ENCODE measurements around the gene ACSBG1. TPM values are rescaled to one million over a fixed set of nuclear protein-coding genes. Genes with fewer than 3 reads are reported as not detected.

Gene ACSBG1
- total RNA-seq, 1 donor from 2014 or later = 1.8 TPM

DNA sequence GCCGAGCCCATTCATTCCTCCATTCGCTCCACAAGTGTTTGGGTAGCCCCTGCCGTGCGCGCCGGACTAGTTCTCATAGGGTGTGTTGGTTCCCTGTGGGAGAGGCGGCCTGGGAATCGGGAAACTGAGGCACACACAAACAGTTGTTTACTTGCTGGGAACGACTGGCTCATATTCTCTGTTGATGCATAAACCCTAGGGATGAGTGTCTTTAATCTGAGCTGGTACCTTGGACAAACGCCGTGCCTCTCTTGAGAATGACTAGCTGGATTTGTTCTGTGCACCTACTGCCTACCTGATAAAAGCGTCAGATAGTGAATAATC, 30.7 kb upstream of the ACSBG1 start:
- DNase-seq (no peak), ATAC-seq (no peak)
- peak overlapping the region; percentile 68 for H3K27ac ChIP-seq
- H3K27me3 ChIP-seq (ENCODE audit: low read depth) = no peaks in the 10 kb centered on the region
- intact Hi-C loops (cut with DNase I) = no loop called here
- TF ChIP-seq, protein P1, sequence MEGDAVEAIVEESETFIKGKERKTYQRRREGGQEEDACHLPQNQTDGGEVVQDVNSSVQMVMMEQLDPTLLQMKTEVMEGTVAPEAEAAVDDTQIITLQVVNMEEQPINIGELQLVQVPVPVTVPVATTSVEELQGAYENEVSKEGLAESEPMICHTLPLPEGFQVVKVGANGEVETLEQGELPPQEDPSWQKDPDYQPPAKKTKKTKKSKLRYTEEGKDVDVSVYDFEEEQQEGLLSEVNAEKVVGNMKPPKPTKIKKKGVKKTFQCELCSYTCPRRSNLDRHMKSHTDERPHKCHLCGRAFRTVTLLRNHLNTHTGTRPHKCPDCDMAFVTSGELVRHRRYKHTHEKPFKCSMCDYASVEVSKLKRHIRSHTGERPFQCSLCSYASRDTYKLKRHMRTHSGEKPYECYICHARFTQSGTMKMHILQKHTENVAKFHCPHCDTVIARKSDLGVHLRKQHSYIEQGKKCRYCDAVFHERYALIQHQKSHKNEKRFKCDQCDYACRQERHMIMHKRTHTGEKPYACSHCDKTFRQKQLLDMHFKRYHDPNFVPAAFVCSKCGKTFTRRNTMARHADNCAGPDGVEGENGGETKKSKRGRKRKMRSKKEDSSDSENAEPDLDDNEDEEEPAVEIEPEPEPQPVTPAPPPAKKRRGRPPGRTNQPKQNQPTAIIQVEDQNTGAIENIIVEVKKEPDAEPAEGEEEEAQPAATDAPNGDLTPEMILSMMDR (IDR thresholded peaks at IDR 0.05) = no peak
- no peaks in the 10 kb centered on the region for H3K36me3 ChIP-seq
- peak overlapping the region; percentile 74 for H3K4me3 ChIP-seq
- no peaks in the 10 kb centered on the region for H3K9me3 ChIP-seq
- peaks cover 18% of the 10 kb centered on the region for H3K4me1 ChIP-seq

DNA sequence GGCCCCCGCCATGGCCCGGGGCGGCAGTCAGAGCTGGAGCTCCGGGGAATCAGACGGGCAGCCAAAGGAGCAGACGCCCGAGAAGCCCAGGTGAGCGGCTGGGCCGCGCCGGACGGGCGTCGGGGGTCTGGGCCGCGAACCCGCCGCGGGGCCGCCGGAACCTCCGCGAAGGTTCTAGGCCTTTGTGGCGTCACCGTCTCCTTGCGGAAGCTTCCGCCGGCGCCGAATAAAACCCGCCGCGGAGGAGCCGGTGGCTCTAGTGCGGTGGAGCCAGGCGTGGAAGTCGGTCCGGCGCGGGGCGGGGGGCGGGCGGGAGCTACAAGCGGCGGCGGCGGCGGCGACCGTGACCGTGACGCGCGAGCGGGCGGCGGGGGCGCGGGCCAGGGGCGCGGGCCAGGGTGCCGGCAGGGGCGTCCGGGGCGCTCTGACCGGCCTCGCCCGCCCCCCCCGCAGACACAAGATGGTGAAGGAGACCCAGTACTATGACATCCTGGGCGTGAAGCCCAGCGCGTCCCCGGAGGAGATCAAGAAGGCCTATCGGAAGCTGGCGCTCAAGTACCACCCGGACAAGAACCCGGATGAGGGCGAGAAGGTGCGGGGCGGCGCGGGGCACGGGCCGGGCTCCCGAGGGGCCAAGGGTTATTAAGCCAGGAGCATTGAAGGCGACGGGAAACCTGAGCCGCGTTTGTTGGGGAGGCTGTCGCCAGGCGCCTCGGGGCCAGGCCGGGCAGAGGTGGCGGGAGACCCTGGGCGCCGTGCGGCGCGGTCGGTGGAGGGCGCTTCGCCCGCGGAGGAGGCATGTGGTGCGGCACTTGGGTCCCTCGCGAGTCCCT, 30.2 kb upstream of the ACSBG1 start, which contains the start of gene DNAJA4:
Gene DNAJA4, plus strand, starts transcription at position 259 of the 833 bp plus-strand sequence. Its CDS starts 202 bp downstream, at position 461.
- TF ChIP-seq, protein P1 (IDR thresholded peaks at IDR 0.05) = peak; percentile 29
- Histone ChIP-seq H3K36me3 (no peaks in the 10 kb centered on the region), H3K27ac (peak within 1 kb of the TSS; percentile 68), H3K4me1 (peaks cover 18% of the 10 kb centered on the region), H3K27me3 (ENCODE audit: low read depth) (no peaks in the 10 kb centered on the region), H3K9me3 (no peaks in the 10 kb centered on the region), H3K4me3 (peak within 1 kb of the TSS; percentile 74)
- peak; percentile 69 to 73 for ATAC-seq
- peak; percentile 74 for DNase-seq
- intact Hi-C loops (cut with DNase I) = no loop called here

GRCh38 chr15:78263907-78264303, 29.5 kb upstream of the ACSBG1 start:
- Histone ChIP-seq H3K27ac (peak overlapping the region; percentile 68), H3K27me3 (ENCODE audit: low read depth) (no peaks in the 10 kb centered on the region), H3K36me3 (no peaks in the 10 kb centered on the region), H3K4me3 (peak overlapping the region; percentile 74), H3K9me3 (no peaks in the 10 kb centered on the region), H3K4me1 (peaks cover 18% of the 10 kb centered on the region)
- intact Hi-C loops (cut with DNase I) = no loop called here
- ATAC-seq = peak; percentile 13 to 16
- no peak for DNase-seq
- TF ChIP-seq, protein P1 (IDR thresholded peaks at IDR 0.05) = no peak

DNA sequence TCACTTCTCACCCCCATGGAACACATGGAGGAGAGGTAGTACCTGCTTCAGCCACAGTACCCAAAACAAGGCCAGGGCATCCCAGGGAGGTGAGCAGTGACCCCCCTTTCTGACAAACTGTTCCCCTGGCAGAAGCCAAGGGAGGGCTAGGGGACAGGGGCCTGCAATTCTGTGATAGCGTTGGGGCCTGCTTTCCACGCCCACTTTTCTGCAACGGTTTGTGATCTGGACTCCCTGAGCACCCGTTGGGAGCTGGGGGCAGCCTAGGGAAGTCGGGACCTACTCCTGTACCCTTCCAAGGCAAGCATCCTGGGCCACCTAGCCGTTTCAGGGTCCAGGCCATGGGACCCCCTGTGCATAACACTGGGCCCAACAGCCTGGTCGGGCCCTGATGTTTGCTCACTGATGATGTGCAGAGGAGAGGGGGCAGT, 29.0 kb upstream of the ACSBG1 start:
- Histone ChIP-seq H3K27ac (no peak overlapping the region), H3K4me3 (no peak overlapping the region), H3K27me3 (ENCODE audit: low read depth) (no peaks in the 10 kb centered on the region), H3K9me3 (no peaks in the 10 kb centered on the region), H3K36me3 (no peaks in the 10 kb centered on the region), H3K4me1 (peaks cover 18% of the 10 kb centered on the region)
- TF ChIP-seq, protein P1 (IDR thresholded peaks at IDR 0.05) = no peak
- ATAC-seq (peak in 1 of 2 donors; percentile 7), DNase-seq (no peak)
- intact Hi-C loops (cut with DNase I) = no loop called here

- TF ChIP-seq, protein P1 (IDR thresholded peaks at IDR 0.05) = no peak
Measured at GRCh38 chr15:78261062-78261461, 26.7 kb upstream of the ACSBG1 start.

More at GRCh38 chr15:78261062-78261461, 26.7 kb upstream of the ACSBG1 start:
- peaks cover 14% of the 10 kb centered on the region for H3K4me1 ChIP-seq
- no peaks in the 10 kb centered on the region for H3K9me3 ChIP-seq
- no peak overlapping the region for H3K27ac ChIP-seq
- no peaks in the 10 kb centered on the region for H3K36me3 ChIP-seq
- intact Hi-C loops (cut with DNase I) = no loop called here
- no peak for ATAC-seq
- H3K27me3 ChIP-seq (ENCODE audit: low read depth) = no peaks in the 10 kb centered on the region
- no peak for DNase-seq
- H3K4me3 ChIP-seq = no peak overlapping the region
